ENCODE measurements around the gene MYL3. TPM values are rescaled to one million over a fixed set of nuclear protein-coding genes. Genes with fewer than 3 reads are reported as not detected.
A peak's percentile ranks its signal among the peaks of the same experiment; 100 is the strongest.

The MYL3 gene
- total RNA-seq, 2 donors from 2014 or later = 1.9 TPM; not detected in 1

- Histone ChIP-seq H3K27ac (peak overlapping the region; percentile 54 to 56), H3K4me3 (peak overlapping the region; percentile 42), H3K4me1 (replicated peaks) (no peaks in the 10 kb centered on the region), H3K9me3 (no peaks in the 10 kb centered on the region), H3K27me3 (replicated peaks; ENCODE audit: insufficient read depth) (peaks cover 5% of the 10 kb centered on the region), H3K36me3 (no peaks in the 10 kb centered on the region)
- WGBS = 2% methylated on average over 67 of the region's 83 CpGs
- intact Hi-C loops (cut with DNase I) = no loop called here
- TF ChIP-seq POLR2AphosphoS5 (IDR thresholded peaks at IDR 0.05) = no peak
- DNase-seq (ENCODE audit: low spot score) = no peak
Measured at GRCh38 chr3:46881596-46882376, 18.5 kb upstream of the MYL3 start.

- intact Hi-C loops (cut with DNase I) = no loop called here
- no peak for TF ChIP-seq POLR2AphosphoS5 (IDR thresholded peaks at IDR 0.05)
- H3K9me3 ChIP-seq = no peaks in the 10 kb centered on the region
- no peak for DNase-seq (ENCODE audit: low spot score)
- H3K4me3 ChIP-seq = peak overlapping the region in 1 of 2 donors; percentile 42
- H3K36me3 ChIP-seq = no peaks in the 10 kb centered on the region
- H3K27ac ChIP-seq = peak overlapping the region; percentile 54 to 56
- 40% methylated on average over 28 of the region's 29 CpGs for WGBS
- H3K4me1 ChIP-seq (replicated peaks) = no peaks in the 10 kb centered on the region
- peaks cover 5% of the 10 kb centered on the region for H3K27me3 ChIP-seq (replicated peaks; ENCODE audit: insufficient read depth)
Measured at GRCh38 chr3:46880884-46881595, 17.8 kb upstream of the MYL3 start.

- intact Hi-C loops (cut with DNase I) = no loop called here
- Histone ChIP-seq H3K36me3 (no peaks in the 10 kb centered on the region), H3K4me3 (no peak overlapping the region), H3K27ac (no peak overlapping the region), H3K9me3 (no peaks in the 10 kb centered on the region), H3K27me3 (replicated peaks; ENCODE audit: insufficient read depth) (peaks cover 5% of the 10 kb centered on the region), H3K4me1 (replicated peaks) (no peaks in the 10 kb centered on the region)
- WGBS = 69% methylated on average over 2 of the region's 2 CpGs
- TF ChIP-seq POLR2AphosphoS5 (IDR thresholded peaks at IDR 0.05) (no peak), CTCF (IDR thresholded peaks at IDR 0.05) (no peak), POLR2A (IDR thresholded peaks at IDR 0.05) (no peak)
- no peak for DNase-seq (ENCODE audit: low spot score)
Measured at GRCh38 chr3:46878781-46879436, 15.7 kb upstream of the MYL3 start.

GRCh38 chr3:46877406-46878125 lies 14.3 kb upstream of the MYL3 start, which contains the start of gene PTH1R:
TSS of gene PTH1R (plus strand) at chr3:46877721. CDS start at chr3:46883560, 5,839 bp downstream.
- intact Hi-C loops (cut with DNase I) = no loop called here
- Histone ChIP-seq H3K4me1 (replicated peaks) (no peaks in the 10 kb centered on the region), H3K27me3 (replicated peaks; ENCODE audit: insufficient read depth) (peaks cover 5% of the 10 kb centered on the region), H3K36me3 (no peaks in the 10 kb centered on the region), H3K9me3 (no peaks in the 10 kb centered on the region), H3K27ac (no peak within 1 kb of the TSS), H3K4me3 (no peak within 1 kb of the TSS)
- DNase-seq (ENCODE audit: low spot score) = no peak
- TF ChIP-seq CTCF (IDR thresholded peaks at IDR 0.05) (no peak), POLR2AphosphoS5 (IDR thresholded peaks at IDR 0.05) (no peak), POLR2A (IDR thresholded peaks at IDR 0.05) (no peak)
- 89% methylated on average over 7 of the region's 7 CpGs for WGBS

- WGBS = 91% methylated on average over 10 of the region's 10 CpGs
- no peak overlapping the region for H3K4me3 ChIP-seq
- H3K4me1 ChIP-seq (replicated peaks) = no peaks in the 10 kb centered on the region
- TF ChIP-seq POLR2A (IDR thresholded peaks at IDR 0.05) = no peak
- no peak for TF ChIP-seq POLR2AphosphoS5 (IDR thresholded peaks at IDR 0.05)
- TF ChIP-seq CTCF (IDR thresholded peaks at IDR 0.05) = no peak
- no peak overlapping the region for H3K27ac ChIP-seq
- H3K9me3 ChIP-seq = no peaks in the 10 kb centered on the region
- H3K36me3 ChIP-seq = no peaks in the 10 kb centered on the region
- intact Hi-C loops (cut with DNase I) = no loop called here
- H3K27me3 ChIP-seq (replicated peaks; ENCODE audit: insufficient read depth) = peaks cover 2% of the 10 kb centered on the region
- DNase-seq (ENCODE audit: low spot score) = no peak
Measured at GRCh38 chr3:46876313-46877300, 13.4 kb upstream of the MYL3 start.
